ENCODE measurements around the gene IQCN.

IQCN gene

DNA sequence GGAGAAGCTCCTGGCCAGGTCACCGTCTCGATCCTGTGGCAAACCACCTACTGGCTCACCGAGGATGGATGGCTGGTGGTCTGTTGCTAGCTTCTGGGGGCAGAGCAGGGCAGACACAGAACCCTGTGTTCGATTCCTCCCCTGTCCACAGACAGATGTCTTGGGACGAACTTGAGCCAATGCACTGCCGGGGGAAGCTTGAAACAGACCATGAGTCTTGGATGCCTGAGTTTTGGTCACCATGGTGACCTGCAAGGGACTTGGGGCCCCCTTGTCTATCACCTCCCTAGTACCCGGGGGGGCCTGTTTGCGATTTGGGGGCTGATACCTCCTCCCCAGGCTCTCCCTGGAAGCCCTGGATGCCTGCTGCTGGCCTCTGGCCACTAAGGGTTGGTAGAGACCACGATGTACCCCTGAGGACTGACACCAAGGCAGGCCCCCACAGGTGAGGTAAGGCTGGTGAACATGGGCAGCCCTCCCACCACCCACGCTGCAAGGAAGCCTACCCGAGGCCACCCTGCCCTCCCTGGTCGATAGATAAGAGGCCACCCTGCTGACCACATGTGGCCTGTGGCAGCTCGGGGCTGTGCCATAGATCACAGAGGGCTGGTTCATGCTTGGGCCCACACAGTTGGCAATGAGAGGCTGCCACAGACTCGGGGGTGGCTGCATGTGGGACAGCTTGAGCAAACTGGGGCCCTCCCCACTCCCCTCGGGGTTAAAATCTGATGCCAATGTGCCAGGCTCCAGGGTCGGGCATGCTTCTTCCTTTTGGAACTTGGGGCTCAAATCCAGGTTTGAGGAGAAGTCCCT is 10.7 kb downstream of the IQCN start:
- no peak for DNase-seq

DNA sequence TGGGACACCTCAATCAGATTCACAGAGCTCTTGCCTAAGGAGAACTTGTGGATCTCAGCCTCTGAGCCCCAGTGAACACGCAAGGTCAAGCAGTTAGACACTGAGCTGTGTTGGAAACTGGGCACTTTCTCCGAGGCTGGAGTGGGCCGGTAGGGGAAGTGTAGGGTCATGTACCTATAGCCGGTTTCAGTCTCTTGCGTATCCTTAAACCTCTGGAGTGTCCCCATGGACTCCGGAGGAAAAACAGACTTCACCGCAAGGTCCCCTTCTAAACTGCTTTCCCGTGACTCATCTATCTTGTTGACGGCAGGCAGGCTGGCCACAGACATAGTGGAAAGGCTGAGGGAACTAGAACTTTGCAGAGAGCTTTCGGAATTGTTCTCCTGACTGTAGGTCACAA is 11.3 kb downstream of the IQCN start:
- no peak for DNase-seq

DNA sequence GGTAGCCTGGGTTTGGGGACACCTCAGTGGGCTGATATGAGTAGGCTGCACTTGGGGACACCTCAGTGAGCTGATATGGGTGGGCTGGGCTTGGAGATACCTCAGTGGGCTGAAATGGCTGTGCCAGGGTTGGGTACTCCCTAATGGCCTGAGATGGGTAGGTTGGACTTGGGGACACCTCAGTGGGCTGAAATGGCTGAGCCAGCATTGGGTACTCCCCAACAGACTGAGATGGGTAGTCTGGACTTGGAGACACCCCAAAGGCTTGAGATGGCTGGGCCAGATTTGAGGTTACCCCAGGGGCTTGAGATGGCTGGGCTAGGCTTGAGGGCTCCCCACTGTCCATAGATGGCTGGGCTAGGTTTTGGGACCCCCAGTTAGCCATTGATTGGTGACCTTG is 12.1 kb downstream of the IQCN start:
- DNase-seq, result no peak

DNA sequence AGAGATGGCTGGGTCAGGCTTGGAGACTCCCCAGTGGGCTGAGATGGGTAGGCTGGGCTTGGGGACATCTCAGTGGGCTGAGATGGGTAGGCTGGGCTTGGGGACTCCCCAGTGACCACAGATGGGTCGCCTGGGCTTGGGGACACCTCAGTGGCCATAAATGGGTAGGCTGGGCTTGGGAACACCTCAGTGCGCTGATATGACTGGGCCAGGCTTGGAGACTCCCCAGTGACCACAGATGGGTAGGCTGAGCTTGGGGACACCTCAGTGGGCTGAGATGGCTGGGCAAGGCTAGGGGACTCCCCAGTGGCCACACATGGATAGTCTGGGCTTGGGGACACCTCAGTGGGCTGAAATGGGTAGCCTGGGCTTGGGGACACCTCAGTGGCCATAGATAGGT is 12.8 kb downstream of the IQCN start:
- DNase-seq, result no peak

DNA sequence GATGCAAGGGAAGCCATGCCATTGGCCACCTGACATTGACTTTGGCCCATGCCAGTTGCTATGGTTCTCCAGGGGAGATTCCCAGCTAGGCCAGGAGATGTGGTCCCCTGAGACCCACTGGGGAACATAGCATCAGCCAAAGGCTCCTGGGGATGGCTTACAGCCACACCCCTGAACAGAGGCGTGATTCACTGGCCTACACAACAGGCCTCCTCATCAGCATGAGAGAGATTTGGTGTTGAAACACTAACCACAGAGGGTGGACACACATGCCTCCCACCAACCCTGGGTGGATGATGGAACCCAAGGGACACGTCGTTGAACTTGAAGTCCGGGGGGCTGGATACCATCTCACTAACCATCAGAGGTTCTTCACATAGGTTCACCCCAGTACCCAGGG is 14.4 kb downstream of the IQCN start:
- DNase-seq, result no peak

- no peak for DNase-seq
Measured at GRCh38 chr19:18257503-18258470, 16.5 kb downstream of the IQCN start.

DNA sequence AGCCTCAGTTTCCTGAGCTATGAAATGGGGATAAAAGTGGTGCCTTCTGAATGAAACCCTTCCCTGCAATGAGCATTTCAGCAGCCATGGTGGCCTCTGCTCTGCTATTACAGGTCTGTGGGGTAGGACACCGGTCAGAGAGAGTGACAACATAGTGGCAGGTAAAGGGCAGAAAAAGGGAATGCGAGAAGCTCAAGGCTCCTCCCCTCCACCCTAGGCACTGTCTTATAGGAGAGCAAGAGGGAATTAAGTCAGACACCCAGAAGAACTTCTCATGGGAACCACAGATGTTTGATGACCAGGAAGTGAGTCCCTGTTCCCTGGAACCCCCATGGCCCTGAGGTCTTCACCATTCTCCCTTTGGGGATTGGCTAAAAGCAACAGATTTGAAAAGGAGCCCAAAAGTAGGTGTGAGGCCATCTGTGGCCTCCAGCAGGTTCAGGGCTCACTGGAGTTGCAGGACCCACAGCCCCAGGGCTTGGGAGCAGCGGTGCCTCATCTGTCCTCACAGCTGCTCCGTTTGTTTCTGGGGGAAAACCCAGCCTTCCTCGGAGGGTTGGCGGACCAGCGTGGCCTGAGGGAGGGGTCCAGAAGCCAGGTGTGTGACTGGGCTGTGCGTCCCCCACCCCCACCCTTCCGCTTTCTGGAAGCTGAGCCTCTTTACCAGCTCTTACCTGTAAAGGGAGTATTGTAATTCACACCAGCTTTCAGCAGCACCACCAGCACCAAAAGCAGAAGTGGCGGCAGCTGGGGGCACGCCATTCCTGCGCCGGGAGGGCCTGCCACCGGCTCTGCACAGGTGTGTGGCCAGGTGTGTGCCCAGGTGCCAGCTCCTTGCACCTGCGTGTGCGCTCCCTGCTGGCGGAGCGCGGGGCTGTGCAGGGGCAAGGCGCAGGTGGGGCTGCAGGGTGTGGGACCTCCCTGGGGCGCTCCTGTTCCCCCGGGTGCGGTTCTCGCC is 19.4 kb downstream of the IQCN start:
- DNase-seq, result no peak

DNA sequence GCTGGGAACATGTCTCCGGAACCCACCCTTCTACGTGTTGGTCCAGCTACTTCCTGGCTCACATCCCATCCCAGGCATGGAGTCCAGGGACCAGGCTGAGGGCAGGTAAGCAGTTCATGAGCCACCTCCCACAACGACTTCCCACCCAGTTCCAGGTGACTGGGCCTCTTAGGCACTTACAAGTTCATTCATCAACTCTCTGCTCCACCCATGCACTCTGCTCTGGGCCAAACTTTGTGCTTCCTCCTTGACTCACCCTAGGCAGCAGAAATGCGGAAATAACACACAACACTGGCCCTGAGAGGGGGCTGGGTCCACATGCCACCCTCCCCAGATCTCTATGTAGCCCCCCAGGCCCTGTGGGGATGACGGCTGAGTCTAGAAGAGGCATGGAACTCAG is 20.5 kb downstream of the IQCN start:
- no peak for DNase-seq

DNA sequence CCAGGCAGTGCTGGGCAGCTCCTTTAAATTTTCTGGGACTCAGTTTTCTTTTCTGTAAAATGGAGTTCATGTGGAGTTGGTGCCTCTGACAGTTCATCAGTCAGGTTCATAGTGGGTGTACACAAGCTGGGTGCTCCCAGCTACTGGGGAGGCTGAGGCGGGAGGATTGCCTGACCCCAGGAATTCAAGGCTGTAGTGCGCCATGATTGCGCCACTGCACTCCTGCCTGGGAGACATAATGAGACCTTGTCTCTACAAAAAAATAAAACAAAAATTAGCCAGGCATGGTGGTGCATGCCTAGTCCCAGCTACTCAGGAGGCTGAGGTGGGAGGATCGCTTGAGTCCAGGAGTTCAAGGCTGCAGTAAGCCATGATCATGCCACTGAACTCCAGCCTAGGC is 21.1 kb downstream of the IQCN start:
- DNase-seq, result no peak

DNA sequence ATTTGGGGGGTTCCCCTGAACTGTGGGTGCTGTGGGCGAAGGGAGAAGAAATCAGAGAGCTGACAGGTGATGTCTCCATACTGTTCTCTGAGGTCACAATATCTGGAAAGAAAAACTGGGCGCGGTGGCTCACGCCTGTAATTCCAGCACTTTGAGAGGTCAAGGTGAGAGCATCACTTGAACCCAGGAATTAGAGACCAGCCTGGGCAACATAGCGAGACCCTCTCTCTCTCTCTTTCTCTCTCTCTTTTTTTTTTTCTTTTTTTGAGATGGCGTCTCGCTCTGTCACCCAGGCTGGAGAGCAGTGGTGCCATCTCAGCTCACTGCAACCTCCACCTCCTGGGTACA is 21.9 kb downstream of the IQCN start:
- DNase-seq, result no peak

DNA sequence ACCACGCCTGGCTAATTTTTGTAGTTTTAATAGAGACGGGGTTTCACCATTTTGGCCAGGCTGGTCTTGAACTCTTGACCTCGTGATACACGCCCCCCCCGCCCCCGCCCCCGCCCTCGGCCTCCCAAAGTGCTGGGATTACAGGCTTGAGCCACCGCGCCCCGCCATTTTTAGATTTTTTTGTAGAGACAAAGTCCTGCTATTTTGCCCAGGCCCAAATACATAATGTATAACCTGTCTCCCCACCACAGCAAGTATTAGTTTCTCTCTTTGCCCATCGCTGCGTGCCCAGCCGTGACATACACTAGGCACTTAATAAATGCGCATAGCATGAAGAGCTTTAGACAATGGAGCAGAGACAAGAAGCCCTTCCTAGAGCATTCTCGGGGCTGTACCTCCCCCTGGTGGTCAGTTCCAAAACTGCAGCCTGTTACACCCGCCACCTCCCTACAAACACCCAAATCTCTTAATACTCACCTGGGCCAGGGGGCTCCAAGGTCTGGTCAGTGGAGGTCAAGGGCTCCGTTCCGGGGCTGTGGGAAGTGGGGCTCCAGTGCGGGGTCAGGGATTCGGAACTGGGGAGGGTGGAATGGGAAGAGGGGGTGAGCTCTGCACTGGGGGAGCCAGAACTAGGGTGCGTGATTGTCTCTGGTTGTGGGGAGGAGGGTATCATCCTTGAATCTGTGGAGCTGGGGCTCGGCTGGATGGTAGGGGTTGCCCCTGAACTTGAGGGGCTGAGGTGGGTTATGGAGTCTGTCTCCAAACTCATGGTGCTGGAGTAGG is 22.5 kb downstream of the IQCN start:
- DNase-seq, result peak; percentile 75

DNA sequence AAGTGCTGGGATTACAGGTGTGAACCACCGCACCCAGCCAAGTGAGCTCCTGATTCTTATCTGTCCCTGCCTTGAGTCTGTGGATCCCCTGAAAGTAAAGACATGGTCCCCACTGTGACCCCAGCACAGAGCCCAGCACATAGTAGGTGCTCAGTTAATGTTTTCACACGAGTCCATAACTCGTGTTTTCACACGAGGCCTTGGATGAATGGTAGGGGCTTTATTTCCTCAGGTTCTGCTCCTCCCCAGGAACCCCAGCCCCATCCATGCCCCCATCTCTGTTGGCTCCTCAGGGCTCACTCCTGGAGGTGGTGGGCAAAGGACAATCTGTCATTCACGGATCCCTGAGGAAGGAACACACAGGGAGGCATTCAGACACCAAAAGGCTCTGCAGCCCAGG is 24.4 kb downstream of the IQCN start:
- no peak for DNase-seq

GRCh38 chr19:18245297-18245696 is 29.0 kb downstream of the IQCN start:
- DNase-seq, result no peak

DNA sequence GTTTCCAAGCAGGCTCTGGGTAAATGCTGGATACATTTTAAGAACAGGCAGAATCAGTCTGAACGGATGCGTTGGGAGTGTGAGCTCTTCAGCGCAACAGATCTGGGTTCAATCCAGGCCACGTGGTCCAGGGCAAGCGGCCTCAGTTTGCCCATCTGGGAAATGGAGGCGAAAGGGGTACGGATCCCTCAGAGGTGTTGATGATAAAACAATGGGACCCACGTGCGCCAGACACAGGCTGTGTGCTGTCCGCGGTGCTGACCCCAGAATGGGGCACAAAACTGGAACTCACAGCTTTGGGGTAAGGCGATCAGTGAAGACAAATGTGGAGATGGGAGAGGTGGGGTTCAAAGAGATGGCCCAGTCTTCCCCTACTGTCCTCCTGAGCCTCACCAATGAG is 34.9 kb downstream of the IQCN start:
- no peak for DNase-seq

DNA sequence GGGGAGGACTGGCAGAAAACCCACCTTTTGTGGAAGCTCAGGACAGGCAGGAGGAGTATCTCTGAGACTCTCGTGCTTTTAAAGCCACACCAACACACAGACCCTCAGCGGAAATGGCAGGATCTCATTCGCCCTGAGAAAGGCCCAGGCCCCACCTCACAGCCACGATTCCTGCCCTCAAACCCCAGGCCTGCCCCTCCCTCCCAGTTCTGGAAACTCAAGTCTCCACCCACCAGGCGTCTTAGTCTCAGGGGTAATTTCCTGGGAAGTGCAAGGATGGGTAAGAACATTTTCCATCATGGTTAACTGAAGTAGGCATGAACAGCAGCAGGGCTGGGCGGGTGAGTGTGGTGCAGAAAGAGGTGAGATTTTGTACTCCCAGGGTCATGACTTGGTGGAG is 40.1 kb downstream of the IQCN start:
- DNase-seq, result no peak

DNA sequence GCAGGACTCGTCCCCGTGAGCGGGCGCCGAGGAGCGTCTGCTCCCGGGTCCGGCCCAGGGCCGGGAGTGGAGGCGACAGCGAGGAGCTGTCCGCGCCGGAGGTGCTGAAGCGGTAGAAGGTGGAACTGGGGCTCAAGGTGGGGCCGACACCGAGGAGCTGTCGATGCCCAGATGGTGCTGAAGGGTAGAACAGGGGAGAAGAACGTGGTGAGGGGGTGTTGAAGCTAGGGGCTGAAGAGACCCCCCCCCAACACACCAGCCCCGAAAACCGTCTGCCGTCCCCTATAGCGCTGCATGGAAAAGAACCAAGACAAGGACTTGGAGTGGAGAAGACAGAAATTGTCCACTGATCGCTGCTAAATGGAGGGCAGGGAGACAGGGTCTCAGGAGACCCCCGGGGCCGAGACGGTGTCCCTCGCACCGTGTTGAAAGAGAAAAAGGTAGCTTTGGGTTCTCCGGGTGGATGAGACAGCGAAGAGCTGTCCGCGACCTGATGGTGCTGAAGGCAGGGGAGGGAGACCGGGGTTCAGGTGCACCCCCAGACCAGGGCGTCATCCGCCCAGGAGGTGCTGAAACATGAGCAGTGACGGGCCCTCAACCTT is 40.9 kb downstream of the IQCN start:
- no peak for DNase-seq

GRCh38 chr19:18232540-18233223 is 41.6 kb downstream of the IQCN start:
- DNase-seq, result no peak

DNA sequence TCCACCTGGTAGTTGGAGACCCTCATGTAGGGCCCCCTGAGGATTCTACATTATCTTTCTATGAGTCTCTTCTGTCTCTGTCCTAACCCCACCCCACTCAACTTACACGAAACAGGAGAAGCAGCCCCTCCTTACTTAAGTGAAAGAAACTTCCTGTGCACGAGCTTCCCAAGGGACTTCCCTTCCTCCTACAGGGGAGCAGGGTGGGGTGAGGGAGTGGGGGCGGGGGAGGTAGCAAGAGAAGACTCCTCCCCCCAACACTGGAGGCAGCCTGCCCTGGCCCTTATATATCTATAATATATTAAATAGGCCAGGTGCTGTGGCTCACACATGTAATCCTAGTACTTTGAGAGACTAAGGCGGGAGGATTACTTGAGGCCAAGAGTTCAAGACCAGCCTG is 42.5 kb downstream of the IQCN start:
- DNase-seq, result no peak

DNA sequence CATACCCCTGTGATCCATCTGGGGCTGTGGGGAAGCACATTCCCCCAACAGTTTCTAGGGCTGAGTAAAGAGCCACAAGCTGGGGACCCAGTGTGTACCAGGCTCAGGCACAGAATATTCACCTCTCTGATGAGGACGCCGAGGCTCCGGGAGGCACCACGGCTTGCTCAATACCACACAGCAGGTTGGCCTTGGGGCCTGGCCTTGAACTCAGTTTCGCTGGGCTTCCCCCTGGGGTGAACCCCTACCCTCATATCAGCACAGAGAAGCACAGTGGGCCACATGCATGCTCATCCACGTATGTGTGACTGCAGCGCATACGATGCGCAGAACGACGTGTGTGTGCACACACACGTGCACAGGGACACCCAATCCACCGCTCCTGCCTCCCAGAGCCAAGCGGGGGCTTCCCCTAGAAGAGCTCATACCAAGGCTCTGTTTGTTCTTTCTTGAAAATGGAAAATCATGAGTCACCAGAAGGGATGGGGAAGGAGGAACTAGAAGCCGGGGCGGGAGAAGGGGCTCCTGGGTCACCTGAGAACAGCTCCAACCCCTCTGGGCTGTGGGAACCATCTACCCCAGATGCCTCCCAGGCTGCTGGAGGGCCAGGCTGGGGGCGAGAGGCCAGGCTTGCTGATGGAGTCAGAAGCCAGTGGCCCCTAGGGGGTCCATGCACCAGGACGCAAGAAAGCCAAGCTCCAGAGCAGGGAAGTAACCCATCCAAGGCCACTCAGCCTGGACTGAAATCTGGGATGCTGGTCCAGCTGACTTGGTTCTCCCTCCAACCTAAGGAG is 43.1 kb downstream of the IQCN start:
- no peak for DNase-seq

DNA sequence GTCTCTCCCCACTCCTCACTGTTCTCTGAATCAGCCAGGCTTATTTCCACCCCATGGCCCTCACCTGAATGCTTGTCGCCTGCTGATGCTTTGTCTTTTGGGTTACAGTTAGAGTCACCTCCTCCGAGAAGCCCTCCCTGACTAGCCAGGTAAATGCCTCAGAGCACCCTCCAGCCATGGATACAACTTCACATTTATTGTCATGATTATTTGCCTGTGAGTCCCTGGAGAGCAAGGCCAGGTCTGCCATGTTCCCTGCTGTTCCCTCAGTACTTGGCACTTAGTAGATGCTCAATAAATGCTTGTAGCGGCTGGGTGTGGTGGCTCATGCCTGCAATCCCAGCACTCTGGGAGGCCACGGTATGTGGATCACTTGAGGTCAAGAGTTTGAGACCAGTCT is 44.3 kb downstream of the IQCN start:
- no peak for DNase-seq
